Dermis microvascular lymphatic vessel endothelial cell (primary cell): Measurements from ENCODE around the gene RANBP10. TPM values are rescaled to one million over a fixed set of nuclear protein-coding genes. Genes with fewer than 3 reads are reported as not detected.

ENCODE experiments used
- DNase-seq, 2 donors: peaks; one replicate each; pipeline versions ENCODE4 v3.0.0 to v3.0.0-alpha.2; 2010; ENCODE audit warnings: low read depth in 2 of 2
- total RNA-seq: library from RNA; depleted of rRNA; stranded (reverse); fragments of >200 nt; gene quantifications from 2 replicates; pipeline ENCODE4 v1.2.1, GENCODE V29; 2014

The RANBP10 gene
- total RNA-seq, 1 donor from 2014 or later, result 5.0 TPM

GRCh38 chr16:67749436-67750078, 56.8 kb downstream of the RANBP10 start:
- no peak for DNase-seq

- DNase-seq, result no peak
Measured at GRCh38 chr16:67748834-67749233, 57.5 kb downstream of the RANBP10 start.

GRCh38 chr16:67746846-67747245, 59.5 kb downstream of the RANBP10 start:
- DNase-seq, result no peak

GRCh38 chr16:67741118-67741517, 65.2 kb downstream of the RANBP10 start:
- no peak for DNase-seq

- no peak for DNase-seq
Measured at GRCh38 chr16:67740391-67740790, 66.0 kb downstream of the RANBP10 start.

- no peak for DNase-seq
Measured at GRCh38 chr16:67736858-67737257, 69.5 kb downstream of the RANBP10 start.

- DNase-seq, result no peak
Measured at GRCh38 chr16:67734731-67735201, 71.6 kb downstream of the RANBP10 start.

- no peak for DNase-seq
Measured at GRCh38 chr16:67733734-67734470, 72.5 kb downstream of the RANBP10 start.

GRCh38 chr16:67731753-67732095, 74.6 kb downstream of the RANBP10 start:
- no peak for DNase-seq

GRCh38 chr16:67731071-67731752, 75.1 kb downstream of the RANBP10 start:
- DNase-seq, result no peak

- no peak for DNase-seq
Measured at GRCh38 chr16:67730326-67730725, 76.0 kb downstream of the RANBP10 start.

- no peak for DNase-seq
Measured at GRCh38 chr16:67729636-67730248, 76.6 kb downstream of the RANBP10 start.

- no peak for DNase-seq
Measured at GRCh38 chr16:67727521-67728485, 78.6 kb downstream of the RANBP10 start.

GRCh38 chr16:67726106-67727034, 80.0 kb downstream of the RANBP10 start:
- peak in 1 of 2 donors; percentile 52 for DNase-seq

- DNase-seq, result no peak
Measured at GRCh38 chr16:67723911-67724305, 82.5 kb downstream of the RANBP10 start.

GRCh38 chr16:67723151-67723910, 83.0 kb downstream of the RANBP10 start:
- DNase-seq, result no peak

GRCh38 chr16:67720236-67720635, 86.1 kb downstream of the RANBP10 start:
- DNase-seq, result no peak

- peak in 1 of 2 donors; percentile 56 for DNase-seq
Measured at GRCh38 chr16:67719778-67720144, 86.6 kb downstream of the RANBP10 start.
